WTC11 (cell line): ENCODE results near the gene NPSR1. TPM values are rescaled to one million over a fixed set of nuclear protein-coding genes. Genes with fewer than 3 reads are reported as not detected.

ENCODE experiments used
- ATAC-seq: fragments of 200-7000 bp; cut with Tn5 transposase; 2 replicates; pipeline ENCODE4 v1.10.0; 2021; ENCODE audit warnings: mild to moderate bottlenecking, moderate library complexity
- CTCF ChIA-PET: fragments of 300-600 bp; sonication (Branson Sonifier 250); formaldehyde crosslinking; loops from one replicate; lab custom pipeline; 2021; ENCODE audit warnings: antibody characterized with exemption; lab: Charles Lee
- POLR2A ChIA-PET: fragments of 350-600 bp; sonication (Branson Sonifier 250); formaldehyde crosslinking; loops from one replicate; lab custom pipeline; 2021; ENCODE audit warnings: antibody characterized with exemption; lab: Charles Lee
- DNase-seq: peaks from one replicate; pipeline ENCODE4 v3.0.0; 2021; ENCODE audit warnings: low spot score
- H3K27ac Mint-ChIP-seq: 2 replicates; pipeline ENCODE4 v1.8.0; 2021; ENCODE audit warnings: mixed read lengths
- H3K27me3 Mint-ChIP-seq: 2 replicates; pipeline ENCODE4 v1.8.0; 2021; ENCODE audit warnings: low read depth, mild to moderate bottlenecking, moderate library complexity, mixed read lengths
- H3K36me3 Mint-ChIP-seq: 2 replicates; pipeline ENCODE4 v1.8.0; 2021; ENCODE audit warnings: mixed read lengths
- H3K4me1 Mint-ChIP-seq: 2 replicates; pipeline ENCODE4 v1.8.0; 2022; ENCODE audit warnings: mixed read lengths
- H3K4me3 Mint-ChIP-seq: 2 replicates; pipeline ENCODE4 v1.8.0; 2021; ENCODE audit warnings: mild to moderate bottlenecking, moderate library complexity, mixed read lengths
- H3K9me3 Mint-ChIP-seq: 2 replicates; pipeline ENCODE4 v1.8.0; 2021; ENCODE audit warnings: mixed read lengths
- ATF3 ChIP-seq: sonication (generic); formaldehyde crosslinking; conservative IDR thresholded peaks from 2 replicates; pipeline ENCODE4 v1.8.1; 2022; ENCODE audit warnings: mild to moderate bottlenecking, missing genetic modification reagents
- CTCF ChIP-seq: fragments of 200-600 bp; IDR thresholded peaks from 2 replicates; pipeline ENCODE4 v1.8.0; 2022; ENCODE audit warnings: antibody characterized with exemption
- ELF4 ChIP-seq: sonication (generic); formaldehyde crosslinking; IDR thresholded peaks from 2 replicates; pipeline ENCODE4 v1.8.1; 2022; ENCODE audit warnings: low read depth, mild to moderate bottlenecking, moderate library complexity, missing genetic modification reagents
- EMX1 ChIP-seq: fragments of 250-450 bp; sonication (Bioruptor Pico); IDR thresholded peaks from 2 replicates; pipeline ENCODE4 v1.8.0; 2021; ENCODE audit warnings: mild to moderate bottlenecking
- FOXJ3 ChIP-seq: sonication (generic); formaldehyde crosslinking; IDR thresholded peaks from 2 replicates; pipeline ENCODE4 v1.9.0; 2021; ENCODE audit warnings: missing genetic modification reagents, mild to moderate bottlenecking, borderline replicate concordance
- FOXK1 ChIP-seq: sonication (generic); formaldehyde crosslinking; IDR thresholded peaks from 2 replicates; pipeline ENCODE4 v1.8.0; 2022; ENCODE audit warnings: mild to moderate bottlenecking, moderate library complexity, missing genetic modification reagents
- GABPB1 ChIP-seq: sonication (generic); formaldehyde crosslinking; IDR thresholded peaks from 2 replicates; pipeline ENCODE4 v1.8.1; 2023; ENCODE audit warnings: mild to moderate bottlenecking, missing genetic modification reagents
- HMGA2 ChIP-seq: fragments of 250-450 bp; sonication (Bioruptor Pico); IDR thresholded peaks from 2 replicates; pipeline ENCODE4 v1.4.0; 2021; ENCODE audit warnings: mild to moderate bottlenecking, moderate library complexity
- JUN ChIP-seq: sonication (generic); formaldehyde crosslinking; IDR thresholded peaks from 2 replicates; pipeline ENCODE4 v1.8.0; 2023; ENCODE audit warnings: mild to moderate bottlenecking, missing genetic modification reagents
- KAT7 ChIP-seq: sonication (generic); formaldehyde crosslinking; IDR thresholded peaks from 2 replicates; pipeline ENCODE4 v1.8.1; 2023; ENCODE audit warnings: missing genetic modification reagents, mild to moderate bottlenecking, borderline replicate concordance
- MXD4 ChIP-seq: fragments of 250-450 bp; sonication (Bioruptor Pico); IDR thresholded peaks from 2 replicates; pipeline ENCODE4 v1.8.0; 2021; ENCODE audit warnings: mild to moderate bottlenecking, moderate library complexity, borderline replicate concordance
- NFATC4 ChIP-seq: fragments of 250-450 bp; sonication (Bioruptor Pico); IDR thresholded peaks from 2 replicates; pipeline ENCODE4 v1.9.0; 2021; ENCODE audit warnings: mild to moderate bottlenecking
- RELA ChIP-seq: sonication (generic); formaldehyde crosslinking; IDR thresholded peaks from 2 replicates; pipeline ENCODE4 v1.8.1; 2022; ENCODE audit warnings: missing genetic modification reagents, mild to moderate bottlenecking, borderline replicate concordance
- SP1 ChIP-seq: sonication (generic); formaldehyde crosslinking; conservative IDR thresholded peaks from 2 replicates; pipeline ENCODE4 v1.8.1; 2022; ENCODE audit warnings: missing genetic modification reagents
- TCF7 ChIP-seq: sonication (generic); formaldehyde crosslinking; IDR thresholded peaks from 2 replicates; pipeline ENCODE4 v1.8.0; 2022; ENCODE audit warnings: mild to moderate bottlenecking, low read depth, missing genetic modification reagents, moderate library complexity
- TEAD4 ChIP-seq: sonication (generic); formaldehyde crosslinking; IDR thresholded peaks from 2 replicates; pipeline ENCODE4 v1.8.0; 2022; ENCODE audit warnings: mild to moderate bottlenecking, missing genetic modification reagents
- ZBTB43 ChIP-seq: sonication (generic); formaldehyde crosslinking; IDR thresholded peaks from 2 replicates; pipeline ENCODE4 v1.8.1; 2023; ENCODE audit warnings: mild to moderate bottlenecking, missing genetic modification reagents
- ZNF121 ChIP-seq: sonication (generic); formaldehyde crosslinking; IDR thresholded peaks from 2 replicates; pipeline ENCODE4 v1.8.0; 2023; ENCODE audit warnings: missing genetic modification reagents
- ZNF396 ChIP-seq: fragments of 250-450 bp; sonication (Bioruptor Pico); IDR thresholded peaks from 2 replicates; pipeline ENCODE4 v1.8.0; 2021; ENCODE audit warnings: mild to moderate bottlenecking, moderate library complexity, borderline replicate concordance
- ZNF512 ChIP-seq: sonication (generic); formaldehyde crosslinking; IDR thresholded peaks from 2 replicates; pipeline ENCODE4 v1.8.1; 2022; ENCODE audit warnings: missing genetic modification reagents, borderline replicate concordance
- total RNA-seq: library from RNA; stranded (reverse); gene quantifications from 3 replicates; pipeline ENCODE4 v1.2.3, GENCODE V29; 2021
- TF ChIP-seq, protein P1 (sequence below): sonication (generic); formaldehyde crosslinking; IDR thresholded peaks from 2 replicates; pipeline ENCODE4 v1.8.1; 2023; ENCODE audit warnings: mild to moderate bottlenecking, missing genetic modification reagents
- TF ChIP-seq, protein P2 (sequence below): sonication (generic); formaldehyde crosslinking; IDR thresholded peaks from 2 replicates; pipeline ENCODE4 v1.8.0; 2022; ENCODE audit warnings: mild to moderate bottlenecking, missing genetic modification reagents

Gene NPSR1
- total RNA-seq, 1 experiment from 2014 or later, result not detected

- POLR2A ChIA-PET, result no interaction called here
Observed at GRCh38 chr7:34758111-34758601, 100.1 kb downstream of the NPSR1 start.

GRCh38 chr7:34759477-34760125 lies 101.6 kb downstream of the NPSR1 start:
- TF ChIP-seq KAT7 (CRISPR knock-in tag) (no peak), ATF3 (CRISPR knock-in tag) (no peak), CTCF (peak; percentile 57)
- TF ChIP-seq, protein P1, sequence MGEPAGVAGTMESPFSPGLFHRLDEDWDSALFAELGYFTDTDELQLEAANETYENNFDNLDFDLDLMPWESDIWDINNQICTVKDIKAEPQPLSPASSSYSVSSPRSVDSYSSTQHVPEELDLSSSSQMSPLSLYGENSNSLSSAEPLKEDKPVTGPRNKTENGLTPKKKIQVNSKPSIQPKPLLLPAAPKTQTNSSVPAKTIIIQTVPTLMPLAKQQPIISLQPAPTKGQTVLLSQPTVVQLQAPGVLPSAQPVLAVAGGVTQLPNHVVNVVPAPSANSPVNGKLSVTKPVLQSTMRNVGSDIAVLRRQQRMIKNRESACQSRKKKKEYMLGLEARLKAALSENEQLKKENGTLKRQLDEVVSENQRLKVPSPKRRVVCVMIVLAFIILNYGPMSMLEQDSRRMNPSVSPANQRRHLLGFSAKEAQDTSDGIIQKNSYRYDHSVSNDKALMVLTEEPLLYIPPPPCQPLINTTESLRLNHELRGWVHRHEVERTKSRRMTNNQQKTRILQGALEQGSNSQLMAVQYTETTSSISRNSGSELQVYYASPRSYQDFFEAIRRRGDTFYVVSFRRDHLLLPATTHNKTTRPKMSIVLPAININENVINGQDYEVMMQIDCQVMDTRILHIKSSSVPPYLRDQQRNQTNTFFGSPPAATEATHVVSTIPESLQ (CRISPR knock-in tag), result no peak
- no peaks in the 10 kb centered on the region for H3K9me3 Mint-ChIP-seq
- 0 out of 2 replicates have a peak overlapping the region, but pooled peaks have one; percentile 54 for H3K27ac Mint-ChIP-seq
- ChIA-PET POLR2A (no interaction called here), CTCF (no interaction called here)
- H3K4me3 Mint-ChIP-seq, result no peak overlapping the region
- ATAC-seq, result peak; percentile 94
- H3K36me3 Mint-ChIP-seq, result no peaks in the 10 kb centered on the region
- no peaks in the 10 kb centered on the region for H3K27me3 Mint-ChIP-seq
- no peak for DNase-seq
- H3K4me1 Mint-ChIP-seq, result peaks cover 5% of the 10 kb centered on the region; the same call in 1 of the 2 replicates

More at GRCh38 chr7:34758111-34758601, 100.1 kb downstream of the NPSR1 start:
- Mint-ChIP-seq H3K9me3 (peaks cover 3% of the 10 kb centered on the region; the same call in 1 of the 2 replicates), H3K4me1 (peaks cover 5% of the 10 kb centered on the region; the same call in 1 of the 2 replicates), H3K27ac (no peak overlapping the region), H3K27me3 (no peaks in the 10 kb centered on the region), H3K4me3 (no peak overlapping the region), H3K36me3 (no peaks in the 10 kb centered on the region)
- no peak for ATAC-seq
- DNase-seq, result no peak
- 0 out of 2 replicates have a peak, but pooled peaks have one; percentile 14 for TF ChIP-seq GABPB1 (CRISPR knock-in tag)
- no peak for TF ChIP-seq ZNF512 (CRISPR knock-in tag)
- CTCF ChIA-PET, result interaction anchor here (1.3 to 1.8 kb wide), 2 partner anchors 11 to 278 kb away, joined by 3 read pairs; no protein-coding TSS in a partner anchor

DNA sequence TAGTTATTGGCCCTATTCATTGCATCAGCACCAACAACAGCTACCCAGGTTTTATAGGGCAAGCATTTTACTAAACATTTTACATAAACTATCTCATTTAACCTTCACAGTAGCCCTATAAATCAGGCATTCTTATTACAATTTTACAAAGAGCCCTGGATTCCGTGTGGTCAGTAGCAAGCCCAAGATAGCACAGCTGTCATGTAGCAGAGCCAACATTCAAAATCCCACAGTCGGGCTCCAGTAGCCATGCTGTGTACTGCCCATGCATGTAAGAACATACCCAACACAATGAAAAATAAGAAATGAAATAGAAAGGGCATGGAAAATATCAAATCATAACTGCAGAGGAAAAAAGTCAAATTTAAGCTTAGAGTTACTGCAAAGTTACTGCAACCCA lies 102.3 kb downstream of the NPSR1 start:
- ChIA-PET POLR2A (no interaction called here), CTCF (no interaction called here)
- Mint-ChIP-seq H3K4me1 (peaks cover 5% of the 10 kb centered on the region; the same call in 1 of the 2 replicates), H3K36me3 (no peaks in the 10 kb centered on the region), H3K27ac (no peak overlapping the region), H3K27me3 (no peaks in the 10 kb centered on the region), H3K9me3 (no peaks in the 10 kb centered on the region), H3K4me3 (no peak overlapping the region)
- no peak for TF ChIP-seq MXD4 (CRISPR knock-in tag)
- TF ChIP-seq FOXJ3, result no peak
- TF ChIP-seq NFATC4, result no peak
- no peak for TF ChIP-seq ZNF396 (CRISPR knock-in tag)
- no peak for TF ChIP-seq EMX1
- no peak for TF ChIP-seq JUN (CRISPR knock-in tag)
- no peak for TF ChIP-seq ELF4
- no peak for TF ChIP-seq SP1
- no peak for TF ChIP-seq HMGA2 (CRISPR knock-in tag)
- TF ChIP-seq ATF3 (CRISPR knock-in tag), result no peak
- no peak for TF ChIP-seq FOXK1 (CRISPR knock-in tag)
- no peak for TF ChIP-seq RELA
- TF ChIP-seq ZBTB43 (CRISPR knock-in tag), result no peak
- TF ChIP-seq, protein P2, sequence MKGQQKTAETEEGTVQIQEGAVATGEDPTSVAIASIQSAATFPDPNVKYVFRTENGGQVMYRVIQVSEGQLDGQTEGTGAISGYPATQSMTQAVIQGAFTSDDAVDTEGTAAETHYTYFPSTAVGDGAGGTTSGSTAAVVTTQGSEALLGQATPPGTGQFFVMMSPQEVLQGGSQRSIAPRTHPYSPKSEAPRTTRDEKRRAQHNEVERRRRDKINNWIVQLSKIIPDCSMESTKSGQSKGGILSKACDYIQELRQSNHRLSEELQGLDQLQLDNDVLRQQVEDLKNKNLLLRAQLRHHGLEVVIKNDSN (CRISPR knock-in tag), result no peak
- TF ChIP-seq TCF7 (CRISPR knock-in tag), result no peak
- no peak for TF ChIP-seq TEAD4 (CRISPR knock-in tag)
- TF ChIP-seq ZNF121 (CRISPR knock-in tag), result no peak
- no peak for DNase-seq
- ATAC-seq, result no peak
